HG02763 (cell line): ENCODE data around the gene LAMA2.

ENCODE experiments used
- ATAC-seq: cut with Tn5 transposase; IDR thresholded peaks from one replicate; pipeline ENCODE4 v1.9.1; 2021; ENCODE audit warnings: mild to moderate bottlenecking, moderate library complexity; ENCODE audit not compliant: unreplicated experiment

The LAMA2 gene

GRCh38 chr6:128882991-128883611, at the start of gene LAMA2:
Gene LAMA2 (plus strand): TSS chr6:128883138. CDS start chr6:128883246, 108 bp downstream.
- no peak for ATAC-seq

DNA sequence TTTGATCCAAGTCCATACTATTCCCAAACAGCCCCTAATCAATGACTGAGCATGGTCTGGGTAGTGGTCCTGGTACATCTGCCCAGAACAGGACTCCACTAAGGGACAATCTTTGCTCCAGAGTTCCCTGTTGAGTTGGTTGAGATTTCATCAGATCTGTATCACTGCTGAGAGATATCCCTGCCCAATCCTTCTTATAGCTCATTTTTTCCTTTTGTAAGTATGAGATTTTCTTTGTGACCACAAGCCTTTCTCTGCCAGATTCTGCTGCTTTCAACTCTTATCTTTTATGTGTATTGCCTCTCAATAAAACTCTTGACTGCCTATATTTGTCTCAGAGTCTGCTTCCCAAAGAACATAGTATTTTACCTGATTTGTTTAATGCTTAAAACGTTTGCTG, 46.2 kb upstream of the LAMA2 start:
- ATAC-seq: no peak

DNA sequence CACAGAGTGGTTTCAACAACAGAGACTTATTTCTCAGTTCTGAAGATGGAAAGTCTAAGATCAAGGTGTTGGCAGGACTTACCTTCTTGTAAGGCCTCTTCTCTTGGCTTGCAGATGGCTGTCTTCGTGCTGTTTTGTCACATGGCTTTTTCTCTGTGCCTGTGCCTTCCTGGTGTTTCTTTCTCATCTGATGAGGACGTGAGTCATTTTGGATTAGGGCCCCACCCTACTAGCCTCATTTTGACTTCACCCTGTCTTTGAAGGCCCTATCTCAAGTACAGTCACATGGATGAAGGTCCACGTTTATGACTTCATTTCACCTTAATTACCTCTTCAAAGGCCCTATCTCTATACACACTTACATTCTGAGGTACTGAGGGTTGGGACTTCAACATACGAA, 41.4 kb upstream of the LAMA2 start:
- ATAC-seq: no peak

- ATAC-seq: no peak
Measured at GRCh38 chr6:128844598-128844997, 38.3 kb upstream of the LAMA2 start.

DNA sequence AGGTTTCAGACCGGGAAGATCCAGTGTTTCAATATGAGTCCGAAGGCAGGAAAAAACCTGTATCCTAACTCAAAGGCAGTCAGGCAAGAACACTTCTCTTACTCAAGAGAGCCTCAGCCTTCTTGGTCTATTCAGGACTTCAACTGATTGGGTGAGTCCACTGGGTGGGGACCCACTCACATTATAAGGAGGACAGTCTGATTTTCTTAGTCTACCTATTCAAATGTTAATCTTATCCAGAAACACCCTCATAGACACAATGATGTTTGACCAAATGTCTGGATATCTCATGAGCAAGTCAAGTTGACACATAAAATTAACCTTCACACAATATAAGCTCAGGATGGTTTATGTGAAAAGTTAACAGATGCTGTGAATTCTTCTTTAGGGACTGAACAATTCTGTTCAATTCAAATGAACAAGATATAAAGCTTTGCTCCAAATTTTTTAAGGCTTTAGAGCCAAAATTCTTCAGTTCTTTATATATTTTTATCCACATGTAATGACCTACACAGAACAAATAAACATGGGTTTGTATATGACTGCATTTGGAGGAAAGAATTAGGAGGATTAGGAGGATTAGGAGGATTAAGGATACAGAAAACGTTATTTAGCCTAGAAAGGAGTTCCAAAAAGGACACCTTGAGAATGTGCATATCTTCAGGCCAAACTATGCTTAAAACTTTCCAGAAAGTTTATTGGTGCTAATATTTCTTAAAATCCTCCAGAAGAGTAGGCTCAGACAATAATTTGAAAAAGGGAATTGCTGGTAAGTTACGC, 35.3 kb upstream of the LAMA2 start:
- no peak for ATAC-seq

DNA sequence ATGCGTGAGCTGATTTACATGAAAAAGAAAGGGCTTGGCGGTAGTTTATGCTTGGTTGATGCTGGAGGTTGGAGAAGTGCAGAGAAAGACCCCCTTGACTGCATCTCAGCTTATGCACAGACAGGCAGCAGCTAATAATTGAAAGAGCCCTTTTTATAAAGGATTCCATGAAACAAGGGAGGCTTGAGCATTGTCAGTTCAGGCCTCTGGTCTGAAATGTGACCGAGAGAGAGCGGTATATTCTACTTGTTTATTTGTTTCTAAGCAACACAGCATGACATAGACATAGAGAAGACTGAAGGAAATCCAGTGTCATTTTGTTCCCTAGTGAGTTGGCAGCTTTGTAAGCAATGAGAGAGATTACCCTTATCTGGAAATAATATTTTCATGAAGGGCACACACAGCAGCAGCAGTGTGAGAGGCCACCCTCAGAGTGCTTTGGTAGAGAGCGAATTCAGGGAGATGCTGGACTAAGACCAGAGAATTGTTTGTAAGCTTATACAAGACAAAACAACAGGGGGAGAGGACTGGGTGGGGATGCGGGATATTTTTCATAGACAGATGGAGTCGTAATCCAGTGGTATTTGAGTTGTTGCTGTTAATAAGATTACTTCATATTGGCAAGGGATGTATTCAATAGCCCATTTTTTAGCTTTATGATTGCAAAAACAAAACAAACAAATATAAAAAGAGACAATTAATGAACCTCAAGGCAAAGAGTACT, 34.6 kb upstream of the LAMA2 start:
- ATAC-seq: no peak

GRCh38 chr6:128855581-128856085, 27.3 kb upstream of the LAMA2 start:
- no peak for ATAC-seq

- no peak for ATAC-seq
Measured at GRCh38 chr6:128857806-128858205, 25.1 kb upstream of the LAMA2 start.

DNA sequence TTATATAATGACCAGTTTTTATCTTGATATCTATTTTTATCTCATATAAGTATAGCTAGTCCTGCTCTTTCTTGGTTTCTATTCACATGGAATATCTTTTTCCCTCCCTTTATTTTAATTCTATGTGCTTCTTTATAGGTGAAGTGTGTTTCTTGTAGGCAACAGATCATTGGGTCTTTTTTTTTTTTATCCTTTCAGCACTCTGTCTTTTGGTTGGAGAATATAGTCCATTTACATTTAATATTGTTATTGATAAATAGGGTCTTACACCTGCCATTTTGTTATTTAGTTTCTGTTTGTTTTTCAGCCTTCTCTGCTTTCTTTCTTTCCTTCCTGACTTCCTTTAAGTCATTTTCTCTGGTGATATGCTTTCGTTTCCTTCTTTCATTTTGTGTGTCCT, 22.2 kb upstream of the LAMA2 start:
- ATAC-seq: no peak

DNA sequence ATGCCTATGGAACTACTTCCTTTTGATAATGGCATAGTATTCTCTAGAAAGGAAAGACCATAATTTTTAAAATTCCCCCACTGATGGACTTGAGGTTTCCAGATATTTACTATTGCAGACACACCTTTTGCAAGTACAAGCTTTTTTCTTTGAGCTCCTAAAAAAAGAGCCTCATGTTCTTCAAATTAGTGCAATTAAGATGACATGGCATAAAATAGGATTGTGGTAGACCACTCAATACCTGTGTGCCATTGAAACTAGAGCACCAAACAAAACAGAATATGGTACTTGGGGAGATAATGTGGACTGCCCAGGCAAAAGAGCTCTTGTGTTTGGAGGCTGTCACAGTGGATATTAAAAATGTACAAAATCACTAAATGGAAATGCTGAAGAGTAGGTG, 19.0 kb upstream of the LAMA2 start:
- no peak for ATAC-seq

DNA sequence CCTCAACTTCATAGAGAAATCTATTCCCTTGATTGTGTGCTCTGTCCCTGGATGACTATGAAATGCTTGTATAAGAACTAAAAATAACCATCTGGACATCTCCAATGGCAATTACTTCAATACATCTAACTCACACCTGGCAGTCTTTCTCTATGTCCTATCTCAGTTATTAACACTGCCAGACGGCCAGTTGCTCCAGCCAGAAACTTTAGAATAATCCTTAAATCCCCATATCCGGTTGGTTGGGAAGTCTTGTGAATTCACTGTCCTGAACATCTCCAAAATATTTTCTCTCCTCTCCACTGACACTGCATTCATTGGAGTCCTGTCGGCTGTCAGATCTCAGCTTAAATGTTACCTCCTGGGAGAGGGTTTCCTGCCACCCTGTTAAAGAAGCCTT, 12.2 kb upstream of the LAMA2 start:
- no peak for ATAC-seq

GRCh38 chr6:128874863-128875262, 8.1 kb upstream of the LAMA2 start:
- no peak for ATAC-seq

GRCh38 chr6:128882560-128882959, 378 bp upstream of the LAMA2 start:
- no peak for ATAC-seq

- no peak for ATAC-seq
Measured at GRCh38 chr6:128883906-128884305, 968 bp downstream of the LAMA2 start.

DNA sequence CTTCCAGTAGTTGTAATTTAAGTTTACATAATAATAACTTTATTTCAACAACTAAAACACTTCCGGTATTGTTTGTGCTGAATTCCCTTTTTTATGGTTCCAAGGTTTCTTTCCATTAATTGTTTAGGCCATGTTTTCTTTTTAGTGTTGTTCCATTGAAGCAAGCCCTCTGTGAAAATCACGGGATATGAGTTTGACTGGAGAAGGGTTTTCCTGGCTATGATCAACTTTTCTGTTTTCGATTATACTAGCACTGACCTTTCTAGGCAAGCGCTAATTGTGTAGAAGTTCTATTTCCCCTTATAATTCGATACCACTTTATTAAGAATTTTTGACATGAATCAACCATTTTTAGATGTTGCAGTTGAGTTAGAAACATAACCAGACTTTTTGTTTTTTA, 2.4 kb downstream of the LAMA2 start:
- no peak for ATAC-seq

- ATAC-seq: no peak
Measured at GRCh38 chr6:128886706-128887105, 3.8 kb downstream of the LAMA2 start.

- no peak for ATAC-seq
Measured at GRCh38 chr6:128888444-128889175, 5.7 kb downstream of the LAMA2 start.

GRCh38 chr6:128889870-128890269, 6.9 kb downstream of the LAMA2 start:
- no peak for ATAC-seq

DNA sequence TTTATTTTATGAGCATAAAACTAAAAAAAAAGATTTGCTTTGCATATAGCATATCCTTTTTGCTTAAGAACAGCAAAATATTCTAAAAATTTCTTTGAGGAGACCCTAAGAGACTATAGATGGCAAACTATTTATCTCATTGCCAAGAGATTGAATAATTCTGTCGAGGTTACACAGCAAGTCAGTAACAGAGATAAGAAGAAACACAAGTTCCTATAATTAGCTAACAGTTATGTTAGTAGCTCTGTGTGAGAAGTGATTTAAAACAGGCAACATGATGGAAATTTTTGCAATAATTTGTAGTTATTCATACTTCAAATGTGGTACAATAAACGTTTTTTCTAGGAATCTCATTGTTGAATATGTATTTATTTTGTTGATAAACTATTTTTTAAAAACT, 9.1 kb downstream of the LAMA2 start:
- ATAC-seq: no peak

- ATAC-seq: no peak
Measured at GRCh38 chr6:128899341-128900050, 16.6 kb downstream of the LAMA2 start.
